Endothelial cell of umbilical vein (primary cell): ENCODE results near the gene FARP1. TPM values are rescaled to one million over a fixed set of nuclear protein-coding genes. Genes with fewer than 3 reads are reported as not detected.

Experiments used
- BruUV-seq: library from RNA; stranded (reverse); fragments of 400-500 nt; replicated peaks from 2 replicates; lab custom pipeline; 2021; lab: Mats Ljungman, UMichigan
- CTCF ChIA-PET: fragments of 300-600, 350-600 bp; sonication (Branson Sonifier 250); formaldehyde crosslinking; loops from one replicate; lab custom pipeline; 2021; ENCODE audit warnings: antibody characterized with exemption, inconsistent platforms; lab: Charles Lee
- POLR2A ChIA-PET: fragments of 300-600, 350-600 bp; sonication (Branson Sonifier 250); formaldehyde crosslinking; loops from one replicate; lab custom pipeline; 2021; ENCODE audit warnings: antibody characterized with exemption, inconsistent platforms; lab: Charles Lee
- DNase-seq: peaks from one replicate; pipeline ENCODE4 v3.0.0-alpha.2; 2011; ENCODE audit warnings: low read depth, low spot score
- FAIRE-seq: peaks from 2 replicates; lab custom pipeline; 2011; peaks lifted over from hg19 to GRCh38; lab: Jason Lieb, UNC
- H2AFZ ChIP-seq: 2 replicates; pipeline ENCODE4 v1.6.0; 2012; ENCODE audit warnings: low read depth, low read length, control low read depth, inconsistent platforms
- H3K27ac ChIP-seq: 2 replicates; pipeline ENCODE4 v1.5.1; 2011; ENCODE audit warnings: low read depth, mild to moderate bottlenecking, control low read depth, low read length, moderate library complexity; ENCODE audit not compliant: insufficient read depth
- H3K27me3 ChIP-seq, 2 experiments: 2 replicates each; pipeline versions ENCODE4 v1.6.0 to v1.6.1; 2011; ENCODE audit warnings: low read length in 2 of 2, mixed read lengths in 1 of 2; ENCODE audit not compliant: control insufficient read depth in 2 of 2, insufficient read depth in 2 of 2
- H3K36me3 ChIP-seq, 2 experiments: 2 replicates in 1 of 2; 3 replicates in 1 of 2; pipeline ENCODE4 v1.5.1; 2011; ENCODE audit warnings: low read length in 2 of 2, mild to moderate bottlenecking in 1 of 2, moderate library complexity in 1 of 2; ENCODE audit not compliant: control insufficient read depth in 2 of 2, insufficient read depth in 2 of 2; ENCODE audit errors: extremely low read depth in 1 of 2
- H3K4me1 ChIP-seq: 3 replicates; pipeline ENCODE4 v1.5.1; 2011; ENCODE audit warnings: mild to moderate bottlenecking, low read length; ENCODE audit not compliant: control insufficient read depth, insufficient read depth; ENCODE audit errors: extremely low read depth
- H3K4me2 ChIP-seq: 2 replicates; pipeline ENCODE4 v1.6.1; 2011; ENCODE audit warnings: low read length, control low read depth, mixed read lengths; ENCODE audit not compliant: insufficient read depth
- H3K4me3 ChIP-seq, 3 experiments: fragments of 200-600 bp in 1 of 3; sonication (generic), shearing (Covaris generic) in 1 of 3; replicated peaks in 1 of 3; 2 replicates each; pipeline ENCODE4 v1.5.1; 2011 to 2016; ENCODE audit warnings: control low read depth in 3 of 3, low read length in 3 of 3, mild to moderate bottlenecking in 2 of 3, inconsistent platforms in 1 of 3, low read depth in 1 of 3, moderate library complexity in 1 of 3; ENCODE audit not compliant: insufficient read depth in 1 of 3
- H3K79me2 ChIP-seq: 2 replicates; pipeline ENCODE4 v1.6.0; 2012; ENCODE audit warnings: low read length, inconsistent platforms; ENCODE audit not compliant: control insufficient read depth, insufficient read depth
- H3K9ac ChIP-seq: replicated peaks from 2 replicates; pipeline ENCODE3; 2011; ENCODE audit warnings: low read length, control low read depth; ENCODE audit not compliant: insufficient read depth; ENCODE audit errors: extremely low read depth
- H3K9me1 ChIP-seq: replicated peaks from 3 replicates; pipeline ENCODE4 v1.6.0; 2011; ENCODE audit warnings: mild to moderate bottlenecking, low read length; ENCODE audit not compliant: control insufficient read depth, insufficient read depth; ENCODE audit errors: extremely low read depth
- H3K9me3 ChIP-seq: replicated peaks from 2 replicates; pipeline ENCODE4 v1.5.1; 2012; ENCODE audit warnings: low read length, inconsistent platforms; ENCODE audit not compliant: control insufficient read depth, insufficient read depth
- H4K20me1 ChIP-seq: replicated peaks from 2 replicates; pipeline ENCODE3; 2011; ENCODE audit warnings: mild to moderate bottlenecking, low read length; ENCODE audit not compliant: control insufficient read depth, insufficient read depth; ENCODE audit errors: extremely low read depth
- CTCF ChIP-seq, 2 donors: IDR thresholded peaks; 1 replicate in 1 of 2; 2 replicates in 1 of 2; pipeline ENCODE4 v1.5.1; 2011; ENCODE audit warnings: low read length in 2 of 2, mild to moderate bottlenecking in 2 of 2, moderate library complexity in 2 of 2, control low read depth in 1 of 2, inconsistent platforms in 1 of 2, low read depth in 1 of 2; ENCODE audit not compliant: insufficient read depth in 1 of 2; ENCODE audit errors: extremely low read depth in 1 of 2
- EZH2 ChIP-seq: IDR thresholded peaks from 2 replicates; pipeline ENCODE4 v1.6.1; 2012; ENCODE audit warnings: borderline replicate concordance, low read depth, mild to moderate bottlenecking, moderate library complexity, low read length, inconsistent platforms; ENCODE audit not compliant: severe bottlenecking
- FOS ChIP-seq: IDR thresholded peaks from 2 replicates; pipeline ENCODE4 v1.6.1; 2011; ENCODE audit warnings: mild to moderate bottlenecking, low read length, moderate library complexity, borderline replicate concordance; ENCODE audit not compliant: insufficient read depth
- GATA2 ChIP-seq: IDR thresholded peaks from 2 replicates; pipeline ENCODE4 v1.7.0; 2011; ENCODE audit warnings: low read depth, mild to moderate bottlenecking, moderate library complexity, mixed read lengths, low read length; ENCODE audit not compliant: insufficient read length, insufficient read depth
- JUN ChIP-seq: IDR thresholded peaks from 2 replicates; pipeline ENCODE4 v1.6.1; 2011; ENCODE audit warnings: borderline replicate concordance, low read depth; ENCODE audit not compliant: insufficient read length, insufficient read depth
- MAX ChIP-seq: IDR thresholded peaks from 2 replicates; pipeline ENCODE4 v1.6.1; 2011; ENCODE audit not compliant: insufficient read depth, insufficient read length
- MYC ChIP-seq: IDR thresholded peaks from one replicate; pipeline ENCODE4 v1.6.1; 2011; ENCODE audit warnings: mild to moderate bottlenecking, low read depth, low read length
- POLR2A ChIP-seq: IDR thresholded peaks from 2 replicates; pipeline ENCODE4 v1.6.1; 2012; ENCODE audit warnings: low read depth, mild to moderate bottlenecking, control low read depth, low read length
- POLR2AphosphoS5 ChIP-seq: IDR thresholded peaks from 2 replicates; pipeline ENCODE4 v1.6.1; 2012; ENCODE audit warnings: low read depth, mild to moderate bottlenecking, control low read depth, low read length, moderate library complexity; ENCODE audit not compliant: insufficient read depth
- dilution Hi-C: fragments of 300-500 bp; cut with MboI; formaldehyde crosslinking; loops from one replicate; pipeline ENCODE4 v1.15.0; 2019; ENCODE audit warnings: low sequenced_read_pairs; ENCODE audit not compliant: extremely low pct_ligation_motif_present
- intact Hi-C: fragments of 100-400 bp; cut with micrococcal nuclease; formaldehyde crosslinking; loops from one replicate; pipeline ENCODE4 v1.10.0; 2022
- polyA plus RNA-seq, 4 experiments: library from polyadenylated mRNA; depleted of rRNA in 3 of 4; stranded (reverse) in 3 of 4; unstranded in 1 of 4; fragments of >200 nt; gene quantifications; 2 replicates each; pipeline versions ENCODE4 v1.2.1 to v1.2.3, GENCODE V29; 2011 to 2012; ENCODE audit warnings: missing spikeins in 1 of 4
- total RNA-seq: library from RNA; stranded (reverse); gene quantifications from 2 replicates; pipeline ENCODE4 v1.2.3, GENCODE V29; 2021

FARP1 gene
- total and polyA plus RNA-seq, 2 donors (not counting 3 experiments of a cell fraction or from before 2014, with no cell fraction given) = 19.0 to 77.7 TPM

- Histone ChIP-seq H2AFZ (no peak overlapping the region), H3K36me3 (no peaks in the 10 kb centered on the region), H3K4me3 (no peak overlapping the region), H3K9me3 (no peaks in the 10 kb centered on the region), H3K4me1 (peaks cover 6% of the 10 kb centered on the region), H3K79me2 (no peaks in the 10 kb centered on the region), H4K20me1 (no peaks in the 10 kb centered on the region), H3K4me2 (no peak overlapping the region), H3K27ac (no peak overlapping the region), H3K9me1 (no peaks in the 10 kb centered on the region), H3K9ac (no peak overlapping the region), H3K27me3 (no peaks in the 10 kb centered on the region)
- BruUV-seq = no TSS peak
- TF ChIP-seq GATA2 (no peak), POLR2AphosphoS5 (no peak), MYC (no peak), JUN (no peak), EZH2 (no peak), POLR2A (no peak), FOS (no peak), CTCF (IDR thresholded peaks at IDR 0.05; ENCODE audit: extremely low read depth in 1 of 2, insufficient read depth in 1 of 2, low read depth in 1 of 2, low read length in 2 of 2) (no peak), MAX (no peak)
- POLR2A ChIA-PET = no interaction called here
- no peak for FAIRE-seq
- no peak for DNase-seq
- dilution Hi-C loops = no loop called here
- CTCF ChIA-PET = interaction anchor here (0.9 to 1.7 kb wide), 3 partner anchors 9 to 23 kb away, joined by 3 to 10 read pairs (median 3); no protein-coding TSS in a partner anchor
- intact Hi-C loops = no loop called here
These were observed 126.5 kb downstream of the FARP1 start for GRCh38 chr13:98269386-98269785.
